Measurements from ENCODE around the gene PCDHB6.
"Not testable (repeated sequence)": the region's sequence is repeated elsewhere in the genome, so short reads cannot be mapped to it uniquely, and the experiment has no call there.

Gene PCDHB6

GRCh38 chr5:141189131-141189530, 39.3 kb downstream of the PCDHB6 start:
- peaks cover 3 to 39% of the 10 kb centered on the region in 2 donors for H3K9me3 ChIP-seq (replicated peaks in 1 of 2; ENCODE audit: control insufficient read depth in 2 of 2, insufficient read depth in 1 of 2, low read depth in 1 of 2, low read length in 2 of 2)
- DNase-seq (ENCODE audit: low spot score); H3K9ac ChIP-seq (ENCODE audit: low read depth, low read length, poor library complexity); H2BK120ac ChIP-seq (ENCODE audit: low read depth, low read length); H2BK15ac ChIP-seq (ENCODE audit: low read length); H3K23ac ChIP-seq (ENCODE audit: low read depth, low read length, poor library complexity); H2BK12ac ChIP-seq (ENCODE audit: low read length); H3K4me2 ChIP-seq (ENCODE audit: insufficient read depth, low read length, poor library complexity, severe bottlenecking); H3K27ac ChIP-seq (replicated peaks; ENCODE audit: low read length); H4K8ac ChIP-seq (ENCODE audit: low read depth, low read length); H4K91ac ChIP-seq (ENCODE audit: low read depth, low read length, poor library complexity); H3K79me1 ChIP-seq (ENCODE audit: low read depth, low read length); H3K27me3 ChIP-seq (ENCODE audit: control insufficient read depth in 3 of 3, insufficient read depth in 3 of 3, low read depth in 1 of 3, low read length in 3 of 3); H3K18ac ChIP-seq (ENCODE audit: low read length); H3K4ac ChIP-seq (ENCODE audit: low read length); H3K4me3 ChIP-seq (ENCODE audit: low read length in 2 of 2); H2BK5ac ChIP-seq (ENCODE audit: low read length); H3K14ac ChIP-seq (ENCODE audit: low read length); H2AK5ac ChIP-seq (ENCODE audit: low read depth, low read length); H3K4me1 ChIP-seq (ENCODE audit: control insufficient read depth in 2 of 2, insufficient read depth in 1 of 2, low read depth in 1 of 2, low read length in 2 of 2); H3K36me3 ChIP-seq (replicated peaks in 1 of 2; ENCODE audit: control insufficient read depth in 2 of 2, insufficient read depth in 2 of 2, low read length in 2 of 2); H2AFZ ChIP-seq (ENCODE audit: low read length): not testable (repeated sequence)
- WGBS, 2 donors (ENCODE audit: extremely low coverage in 2 of 2, insufficient read length in 2 of 2, insufficient replicate concordance in 1 of 2): no CpG with 5 or more reads among the region's 35 CpGs

DNA sequence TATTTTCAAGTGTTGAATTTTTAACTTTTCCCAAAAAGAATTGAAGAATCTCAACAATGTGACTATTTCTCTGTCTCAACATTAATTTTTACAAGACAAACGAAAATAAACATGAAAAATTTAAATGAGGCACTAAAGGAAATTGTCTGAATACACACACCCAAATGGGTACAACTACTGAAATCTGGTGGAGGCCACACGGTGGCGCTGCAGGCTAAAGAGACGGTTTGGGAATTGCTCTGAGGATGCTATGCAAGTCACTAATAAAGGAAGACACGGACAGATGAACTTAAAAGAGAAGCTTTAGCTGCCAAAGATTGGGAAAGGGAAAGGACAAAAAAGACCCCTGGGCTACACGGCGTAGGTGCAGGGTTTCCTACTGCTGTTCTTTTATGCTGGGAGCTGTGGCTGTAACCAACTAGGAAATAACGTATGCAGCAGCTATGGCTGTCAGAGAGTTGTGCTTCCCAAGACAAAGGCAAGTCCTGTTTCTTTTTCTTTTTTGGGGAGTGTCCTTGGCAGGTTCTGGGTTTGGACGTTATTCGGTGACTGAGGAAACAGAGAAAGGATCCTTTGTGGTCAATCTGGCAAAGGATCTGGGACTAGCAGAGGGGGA, 42.4 kb downstream of the PCDHB6 start, which contains the start of gene PCDHB10:
TSS of gene PCDHB10 (plus strand) at position 244 of the 616 bp plus-strand sequence. CDS start at position 444, 200 bp downstream.
- Histone ChIP-seq H3K9me3 (replicated peaks in 1 of 2; ENCODE audit: control insufficient read depth in 2 of 2, insufficient read depth in 1 of 2, low read depth in 1 of 2, low read length in 2 of 2) (peaks cover 3 to 36% of the 10 kb centered on the region in 2 donors), H4K91ac (ENCODE audit: low read depth, low read length, poor library complexity) (no peak within 1 kb of the TSS), H3K9ac (ENCODE audit: low read depth, low read length, poor library complexity) (no peak within 1 kb of the TSS), H3K27me3 (ENCODE audit: control insufficient read depth in 3 of 3, insufficient read depth in 3 of 3, low read depth in 1 of 3, low read length in 3 of 3) (no peaks in the 10 kb centered on the region), H2AFZ (ENCODE audit: low read length) (peak within 1 kb of the TSS; percentile 78), H2BK120ac (ENCODE audit: low read depth, low read length) (no peak within 1 kb of the TSS), H3K4me3 (ENCODE audit: low read length in 2 of 2) (peak within 1 kb of the TSS; percentile 40 to 41), H3K23ac (ENCODE audit: low read depth, low read length, poor library complexity) (no peak within 1 kb of the TSS), H3K27ac (replicated peaks; ENCODE audit: low read length) (no peak within 1 kb of the TSS), H4K8ac (ENCODE audit: low read depth, low read length) (no peak within 1 kb of the TSS), H3K14ac (ENCODE audit: low read length) (no peak within 1 kb of the TSS), H3K4me1 (ENCODE audit: control insufficient read depth in 2 of 2, insufficient read depth in 1 of 2, low read depth in 1 of 2, low read length in 2 of 2) (no peaks in the 10 kb centered on the region), H2BK5ac (ENCODE audit: low read length) (no peak within 1 kb of the TSS), H3K36me3 (replicated peaks in 1 of 2; ENCODE audit: control insufficient read depth in 2 of 2, insufficient read depth in 2 of 2, low read length in 2 of 2) (no peaks in the 10 kb centered on the region), H3K79me1 (ENCODE audit: low read depth, low read length) (no peaks in the 10 kb centered on the region), H3K4me2 (ENCODE audit: insufficient read depth, low read length, poor library complexity, severe bottlenecking) (no peak within 1 kb of the TSS), H3K18ac (ENCODE audit: low read length) (no peak within 1 kb of the TSS), H2AK5ac (ENCODE audit: low read depth, low read length) (no peak within 1 kb of the TSS), H2BK15ac (ENCODE audit: low read length) (no peak within 1 kb of the TSS), H2BK12ac (ENCODE audit: low read length) (no peak within 1 kb of the TSS), H3K4ac (ENCODE audit: low read length) (no peak within 1 kb of the TSS)
- peak; percentile 51 for DNase-seq (ENCODE audit: low spot score)
- WGBS, 2 donors (ENCODE audit: extremely low coverage in 2 of 2, insufficient read length in 2 of 2, insufficient replicate concordance in 1 of 2): no CpG with 5 or more reads among the region's 10 CpGs

- not testable (repeated sequence) for H2BK12ac ChIP-seq (ENCODE audit: low read length); H3K18ac ChIP-seq (ENCODE audit: low read length); H2BK5ac ChIP-seq (ENCODE audit: low read length); H3K27ac ChIP-seq (replicated peaks; ENCODE audit: low read length); H2BK120ac ChIP-seq (ENCODE audit: low read depth, low read length); H3K36me3 ChIP-seq (replicated peaks in 1 of 2; ENCODE audit: control insufficient read depth in 2 of 2, insufficient read depth in 2 of 2, low read length in 2 of 2); H4K8ac ChIP-seq (ENCODE audit: low read depth, low read length); H3K27me3 ChIP-seq (ENCODE audit: control insufficient read depth in 3 of 3, insufficient read depth in 3 of 3, low read depth in 1 of 3, low read length in 3 of 3); H3K79me1 ChIP-seq (ENCODE audit: low read depth, low read length); H3K4me3 ChIP-seq (ENCODE audit: low read length in 2 of 2); H2AFZ ChIP-seq (ENCODE audit: low read length); H3K9ac ChIP-seq (ENCODE audit: low read depth, low read length, poor library complexity); H4K91ac ChIP-seq (ENCODE audit: low read depth, low read length, poor library complexity); H2BK15ac ChIP-seq (ENCODE audit: low read length); H3K4me2 ChIP-seq (ENCODE audit: insufficient read depth, low read length, poor library complexity, severe bottlenecking); H3K14ac ChIP-seq (ENCODE audit: low read length); H2AK5ac ChIP-seq (ENCODE audit: low read depth, low read length); DNase-seq (ENCODE audit: low spot score); H3K23ac ChIP-seq (ENCODE audit: low read depth, low read length, poor library complexity); H3K4ac ChIP-seq (ENCODE audit: low read length); H3K4me1 ChIP-seq (ENCODE audit: control insufficient read depth in 2 of 2, insufficient read depth in 1 of 2, low read depth in 1 of 2, low read length in 2 of 2)
- WGBS, 2 donors (ENCODE audit: extremely low coverage in 2 of 2, insufficient read length in 2 of 2, insufficient replicate concordance in 1 of 2): no CpG with 5 or more reads among the region's 37 CpGs
- peaks cover 4 to 36% of the 10 kb centered on the region in 2 donors for H3K9me3 ChIP-seq (replicated peaks in 1 of 2; ENCODE audit: control insufficient read depth in 2 of 2, insufficient read depth in 1 of 2, low read depth in 1 of 2, low read length in 2 of 2)
Observed at GRCh38 chr5:141194332-141194731, 44.5 kb downstream of the PCDHB6 start.

- Histone ChIP-seq H3K9ac (ENCODE audit: low read depth, low read length, poor library complexity) (no peak overlapping the region), H3K9me3 (replicated peaks in 1 of 2; ENCODE audit: control insufficient read depth in 2 of 2, insufficient read depth in 1 of 2, low read depth in 1 of 2, low read length in 2 of 2) (peaks cover 10 to 40% of the 10 kb centered on the region in 2 donors), H3K14ac (ENCODE audit: low read length) (no peak overlapping the region), H2AK5ac (ENCODE audit: low read depth, low read length) (no peak overlapping the region), H3K4ac (ENCODE audit: low read length) (no peak overlapping the region), H3K4me2 (ENCODE audit: insufficient read depth, low read length, poor library complexity, severe bottlenecking) (no peak overlapping the region), H3K18ac (ENCODE audit: low read length) (no peak overlapping the region), H2BK15ac (ENCODE audit: low read length) (no peak overlapping the region), H3K36me3 (replicated peaks in 1 of 2; ENCODE audit: control insufficient read depth in 2 of 2, insufficient read depth in 2 of 2, low read length in 2 of 2) (no peaks in the 10 kb centered on the region), H4K91ac (ENCODE audit: low read depth, low read length, poor library complexity) (no peak overlapping the region), H4K8ac (ENCODE audit: low read depth, low read length) (no peak overlapping the region), H2BK120ac (ENCODE audit: low read depth, low read length) (no peak overlapping the region), H3K4me1 (ENCODE audit: control insufficient read depth in 2 of 2, insufficient read depth in 1 of 2, low read depth in 1 of 2, low read length in 2 of 2) (no peaks in the 10 kb centered on the region), H2BK5ac (ENCODE audit: low read length) (no peak overlapping the region), H3K23ac (ENCODE audit: low read depth, low read length, poor library complexity) (no peak overlapping the region), H3K27ac (replicated peaks; ENCODE audit: low read length) (no peak overlapping the region), H3K27me3 (ENCODE audit: control insufficient read depth in 3 of 3, insufficient read depth in 3 of 3, low read depth in 1 of 3, low read length in 3 of 3) (peaks cover 0 to 2% (median 0%) of the 10 kb centered on the region in 3 experiments), H2AFZ (ENCODE audit: low read length) (no peak overlapping the region), H3K79me1 (ENCODE audit: low read depth, low read length) (no peaks in the 10 kb centered on the region), H2BK12ac (ENCODE audit: low read length) (no peak overlapping the region), H3K4me3 (ENCODE audit: low read length in 2 of 2) (no peak overlapping the region)
- no peak for DNase-seq (ENCODE audit: low spot score)
- no CpG with 5 or more reads among the region's 3 CpGs for WGBS, 2 donors (ENCODE audit: extremely low coverage in 2 of 2, insufficient read length in 2 of 2, insufficient replicate concordance in 1 of 2)
Observed at GRCh38 chr5:141196363-141196762, 46.5 kb downstream of the PCDHB6 start.

Measured in neuronal stem cell (in vitro differentiated cells).